GM12874 (cell line): ENCODE data around the gene DLGAP1.

Experiments
- CTCF ChIP-seq: IDR thresholded peaks from 2 replicates; pipeline ENCODE4 v1.5.1; 2011; ENCODE audit warnings: low read depth, mild to moderate bottlenecking, control low read depth, low read length, moderate library complexity; ENCODE audit not compliant: insufficient read depth

DLGAP1 gene

GRCh38 chr18:4063545-4063944 is 391.6 kb downstream of the DLGAP1 start:
- TF ChIP-seq CTCF, result no peak

- TF ChIP-seq CTCF, result no peak
Observed at GRCh38 chr18:4060427-4061281, 394.5 kb downstream of the DLGAP1 start.

GRCh38 chr18:4058179-4058578 is 396.9 kb downstream of the DLGAP1 start:
- no peak for TF ChIP-seq CTCF

GRCh38 chr18:4040391-4041092 is 414.6 kb downstream of the DLGAP1 start:
- no peak for TF ChIP-seq CTCF

DNA sequence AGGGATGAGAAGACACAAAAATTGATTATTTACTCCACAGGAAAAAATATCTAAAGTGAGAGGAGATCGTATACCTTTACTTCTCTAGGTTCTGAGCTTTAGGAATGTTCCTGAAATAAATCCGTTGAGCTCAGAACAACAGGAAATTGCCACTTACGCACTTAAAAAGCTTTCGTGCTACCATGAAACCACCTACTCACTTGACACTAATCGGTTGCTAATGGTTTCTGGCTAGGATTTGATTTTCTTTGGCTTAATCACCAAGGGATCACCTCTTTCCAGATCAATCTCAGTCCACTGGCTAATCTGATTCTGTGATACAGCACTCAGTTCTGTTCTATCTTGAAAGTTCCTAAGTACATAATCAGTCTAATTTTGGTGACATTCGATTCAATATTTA is 419.6 kb downstream of the DLGAP1 start:
- no peak for TF ChIP-seq CTCF

DNA sequence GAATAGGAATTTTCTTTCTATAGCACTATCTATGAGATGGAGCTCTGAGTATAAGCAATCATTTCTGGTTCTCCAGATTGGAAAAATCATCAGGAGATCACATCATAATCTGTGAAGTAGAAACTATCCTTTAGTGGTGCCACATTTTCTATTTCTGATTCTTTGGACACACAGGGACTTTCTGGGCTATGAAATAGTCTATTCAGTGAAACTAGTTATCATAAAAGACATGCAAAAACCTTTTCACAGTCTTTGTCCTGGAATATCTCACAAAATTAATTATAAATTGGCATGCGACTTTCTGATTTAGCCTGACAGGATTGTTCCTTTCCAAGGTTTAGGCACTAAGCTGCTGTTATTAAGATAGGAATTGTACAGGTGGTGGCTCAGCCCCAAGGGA is 428.6 kb downstream of the DLGAP1 start:
- TF ChIP-seq CTCF, result no peak

DNA sequence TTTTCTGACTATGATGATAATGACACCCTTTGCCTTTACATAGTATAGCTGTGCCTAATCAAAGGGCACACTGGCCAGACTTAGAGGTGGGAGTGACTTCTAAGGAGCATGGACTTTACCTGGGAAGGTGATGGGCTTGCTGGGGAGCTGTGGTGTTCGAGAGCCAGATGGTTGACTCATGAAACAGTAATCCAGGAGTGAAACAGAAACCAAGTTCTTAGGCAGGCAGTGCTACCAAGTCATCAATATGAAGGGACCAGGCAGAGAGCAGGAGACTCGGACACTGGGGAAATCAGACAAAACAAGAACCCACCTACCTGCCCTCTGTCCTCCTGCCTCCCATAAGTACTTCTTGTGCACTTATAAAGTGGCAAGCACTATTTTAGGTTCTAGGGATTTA is 430.4 kb downstream of the DLGAP1 start:
- no peak for TF ChIP-seq CTCF
